GM13976 (cell line): ENCODE results near the gene AGPS.

Experiments
- DNase-seq: peaks from one replicate; pipeline ENCODE4 v3.0.0; 2012; ENCODE audit warnings: low spot score
- CTCF ChIP-seq: IDR thresholded peaks from 2 replicates; pipeline ENCODE4 v1.5.1; 2012; ENCODE audit warnings: borderline replicate concordance, mild to moderate bottlenecking; ENCODE audit not compliant: insufficient read depth; ENCODE audit errors: extremely low read depth, missing control alignments, control extremely low read depth
- in situ Hi-C: fragments of 300-500 bp; cut with MboI; formaldehyde crosslinking; loops from one replicate; pipeline ENCODE4 v1.12.0; 2022; ENCODE audit warnings: low sequenced_read_pairs, mixed read lengths, inconsistent platforms; ENCODE audit not compliant: unreplicated experiment

AGPS gene

GRCh38 chr2:177495945-177496344 is 103.4 kb downstream of the AGPS start:
- TF ChIP-seq CTCF: no peak
- DNase-seq: no peak
- in situ Hi-C loops: no loop called here

DNA sequence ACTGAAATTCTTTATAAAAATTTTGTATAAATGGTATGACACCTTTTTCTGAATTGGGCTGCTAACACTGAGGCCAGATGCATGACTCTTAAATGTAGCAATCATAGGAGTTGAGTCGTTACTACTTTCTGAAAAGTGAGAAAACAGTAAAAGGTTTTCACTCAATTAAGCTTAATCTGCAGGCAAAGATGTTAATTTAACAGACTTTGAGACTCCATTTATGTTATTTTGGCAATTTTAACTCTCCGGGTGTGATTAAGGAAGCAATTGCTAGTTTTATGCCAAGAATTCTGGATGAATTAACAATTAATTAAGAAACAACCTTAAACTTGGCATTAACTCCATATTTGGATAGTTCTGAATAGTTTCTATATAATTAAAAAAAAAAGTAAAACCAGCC is 104.3 kb downstream of the AGPS start:
- in situ Hi-C loops: no loop called here
- DNase-seq: no peak
- no peak for TF ChIP-seq CTCF

DNA sequence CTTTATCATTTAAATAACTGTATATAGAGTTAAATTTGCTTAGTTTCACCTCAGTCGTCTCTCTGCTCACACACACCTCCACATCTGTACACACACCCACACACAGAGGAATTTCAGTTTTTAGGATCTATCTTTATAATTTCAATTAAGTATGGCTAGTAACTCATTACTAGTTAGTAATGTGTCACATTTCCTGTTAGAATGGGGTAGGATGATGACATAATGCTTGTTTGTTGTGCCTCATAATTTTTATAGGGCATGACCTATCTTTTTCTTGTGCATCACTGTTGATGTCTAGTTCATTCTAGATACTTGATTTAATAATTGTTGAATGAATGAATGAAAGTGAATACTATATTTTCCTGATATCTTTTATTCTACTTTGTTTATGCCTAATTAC is 108.6 kb downstream of the AGPS start:
- no peak for TF ChIP-seq CTCF
- DNase-seq: no peak
- in situ Hi-C loops: no loop called here

- no peak for DNase-seq
- in situ Hi-C loops: no loop called here
- TF ChIP-seq CTCF: no peak
Measured at GRCh38 chr2:177506505-177506904, 113.9 kb downstream of the AGPS start.

GRCh38 chr2:177506998-177507397 is 114.4 kb downstream of the AGPS start:
- TF ChIP-seq CTCF: no peak
- in situ Hi-C loops: no loop called here
- no peak for DNase-seq

GRCh38 chr2:177516824-177517544 is 124.4 kb downstream of the AGPS start:
- in situ Hi-C loops: no loop called here
- DNase-seq: no peak
- TF ChIP-seq CTCF: no peak

DNA sequence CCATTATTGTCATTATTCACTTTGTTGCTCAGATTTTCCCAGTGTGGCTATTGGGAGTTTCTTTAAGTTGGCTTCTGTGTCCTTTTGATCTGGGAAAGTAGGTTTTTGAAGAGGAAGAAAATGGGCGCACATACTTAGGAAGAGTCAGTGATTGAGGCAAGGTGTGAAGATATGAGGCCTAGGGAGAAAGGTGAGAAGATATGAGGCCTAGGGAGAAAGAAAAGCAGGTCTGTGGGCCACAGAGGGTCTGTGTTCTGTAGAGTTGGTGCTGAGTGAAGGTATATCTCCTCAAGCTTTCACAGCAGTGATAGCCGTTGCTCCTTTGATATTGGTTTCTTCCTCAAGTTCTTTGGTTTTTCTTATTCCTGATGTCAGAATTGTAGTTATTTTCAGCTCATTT is 126.2 kb downstream of the AGPS start:
- in situ Hi-C loops: no loop called here
- no peak for TF ChIP-seq CTCF
- DNase-seq: no peak
